T-cell (primary cell): ENCODE measurements around the gene TXNRD1. TPM values are rescaled to one million over a fixed set of nuclear protein-coding genes. Genes with fewer than 3 reads are reported as not detected.

ENCODE experiments used
- ATAC-seq, 4 experiments: fragments of 200-7000 bp in 3 of 4; fragments of 150-1000 bp in 1 of 4; cut with Tn5 transposase; replicated peaks in 1 of 4; 1 replicate in 3 of 4; 2 replicates in 1 of 4; pipeline ENCODE4 v1.10.0; 2021; ENCODE audit warnings: moderate library complexity in 3 of 4, mild to moderate bottlenecking in 2 of 4, moderate number of reproducible peaks in 1 of 4
- CTCF ChIA-PET, 2 donors: fragments of 300-600 bp; sonication (Branson Sonifier 250); formaldehyde crosslinking; loops; one replicate each; lab custom pipeline; 2022; ENCODE audit warnings: antibody characterized with exemption in 2 of 2; lab: Charles Lee
- POLR2A ChIA-PET, 2 donors: fragments of 300-600 bp; sonication (Branson Sonifier 250); formaldehyde crosslinking; loops; one replicate each; lab custom pipeline; 2022; ENCODE audit warnings: antibody characterized with exemption in 2 of 2; lab: Charles Lee
- DNase-seq, 35 experiments: peaks; one replicate each; pipeline versions ENCODE4 v3.0.0 to v3.0.0-alpha.2; 2013 to 2023
- H3K27ac ChIP-seq: one replicate; pipeline ENCODE4 v1.5.1; 2013; ENCODE audit warnings: low read length
- H3K27me3 ChIP-seq, 2 experiments: replicated peaks in 1 of 2; 1 replicate in 1 of 2; 2 replicates in 1 of 2; pipeline versions ENCODE4 v1.6.1 to v1.7.0; 2013; ENCODE audit warnings: low read length in 1 of 2, mixed read lengths in 1 of 2; ENCODE audit not compliant: control insufficient read depth in 2 of 2, insufficient read depth in 2 of 2; ENCODE audit errors: extremely low read depth in 1 of 2
- H3K36me3 ChIP-seq, 2 donors: 1 replicate in 1 of 2; 2 replicates in 1 of 2; pipeline versions ENCODE4 v1.6.1 to v1.7.0; 2013; ENCODE audit warnings: low read length in 1 of 2; ENCODE audit not compliant: control insufficient read depth in 2 of 2, insufficient read depth in 1 of 2; ENCODE audit errors: extremely low read depth in 1 of 2
- H3K4me1 ChIP-seq, 2 experiments: 1 replicate in 1 of 2; 2 replicates in 1 of 2; pipeline versions ENCODE4 v1.6.1 to v1.7.0; 2013; ENCODE audit warnings: low read length in 2 of 2, mixed read lengths in 1 of 2; ENCODE audit not compliant: insufficient read depth in 2 of 2, control insufficient read depth in 1 of 2; ENCODE audit errors: extremely low read depth in 1 of 2
- H3K4me3 ChIP-seq, 2 donors: 1 replicate in 1 of 2; 2 replicates in 1 of 2; pipeline versions ENCODE4 v1.5.1 to v1.7.0; 2013; ENCODE audit warnings: mild to moderate bottlenecking in 2 of 2, low read length in 1 of 2, moderate library complexity in 1 of 2; ENCODE audit not compliant: control insufficient read depth in 1 of 2; ENCODE audit errors: extremely low read depth in 1 of 2
- H3K9me3 ChIP-seq: 2 replicates; pipeline ENCODE4 v1.7.0; 2013
- H3K27ac Mint-ChIP-seq, 2 donors: one replicate each; pipeline ENCODE4 v1.8.0; 2020 to 2021; ENCODE audit warnings: mild to moderate bottlenecking in 2 of 2, mixed read lengths in 2 of 2
- H3K27me3 Mint-ChIP-seq, 2 donors: one replicate each; pipeline ENCODE4 v1.8.0; 2021 to 2022; ENCODE audit warnings: mixed read lengths in 2 of 2
- H3K36me3 Mint-ChIP-seq: one replicate; pipeline ENCODE4 v1.8.0; 2021; ENCODE audit warnings: mixed read lengths
- H3K4me1 Mint-ChIP-seq, 3 donors: one replicate each; pipeline ENCODE4 v1.8.0; 2020 to 2022; ENCODE audit warnings: mixed read lengths in 3 of 3, mild to moderate bottlenecking in 1 of 3
- H3K4me3 Mint-ChIP-seq, 3 donors: one replicate each; pipeline ENCODE4 v1.8.0; 2020 to 2022; ENCODE audit warnings: mild to moderate bottlenecking in 3 of 3, mixed read lengths in 3 of 3, moderate library complexity in 3 of 3
- H3K9me3 Mint-ChIP-seq, 3 donors: one replicate each; pipeline ENCODE4 v1.8.0; 2020 to 2022; ENCODE audit warnings: mixed read lengths in 3 of 3
- WGBS: methylation state at CpG from one replicate; pipeline ENCODE4 v1.1.5; 2013; ENCODE audit warnings: missing lambda C conversion rate; ENCODE audit not compliant: insufficient coverage; 5-methylcytosine and 5-hydroxymethylcytosine counted together
- total RNA-seq, 35 experiments: library from RNA in 6 of 35; stranded (reverse) in 6 of 35; fragments of 120-200 nt in 1 of 35; gene quantifications; one replicate each; pipeline versions ENCODE4 v1.2.1 to v1.2.4 and lab custom pipeline; 2013 to 2026

Gene TXNRD1
- total RNA-seq, 5 donors from 2014 or later (not counting 1 experiment from before 2014, with no cell fraction given), result 33.1 to 91.7 (median 68.9) TPM

- ATAC-seq, result no peak
- no peaks in the 10 kb centered on the region for H3K9me3 ChIP-seq
- no peaks in the 10 kb centered on the region for H3K36me3 ChIP-seq
- H3K36me3 Mint-ChIP-seq, result no peaks in the 10 kb centered on the region
- DNase-seq, result no peak
- no peaks in the 10 kb centered on the region for H3K4me1 Mint-ChIP-seq
- no peak overlapping the region for H3K4me3 ChIP-seq
- H3K9me3 Mint-ChIP-seq, result peaks cover 0 to 4% (median 0%) of the 10 kb centered on the region in 3 donors
- 90% methylated on average over 3 of the region's 5 CpGs for WGBS
- POLR2A ChIA-PET, result no interaction called here
- peaks cover 0 to 2% of the 10 kb centered on the region in 2 donors for H3K27me3 Mint-ChIP-seq
- H3K27ac ChIP-seq, result no peak overlapping the region
- no peaks in the 10 kb centered on the region for H3K4me1 ChIP-seq
- peaks cover 0 to 7% of the 10 kb centered on the region in 2 experiments for H3K27me3 ChIP-seq
- H3K27ac Mint-ChIP-seq, result no peak overlapping the region
- CTCF ChIA-PET, result no interaction called here
- no peak overlapping the region for H3K4me3 Mint-ChIP-seq
Measured at GRCh38 chr12:104180374-104180773, 35.2 kb upstream of the TXNRD1 start.

GRCh38 chr12:104181313-104181712 lies 34.3 kb upstream of the TXNRD1 start:
- H3K27me3 ChIP-seq, result peaks cover 0 to 7% of the 10 kb centered on the region in 2 experiments
- ATAC-seq, result no peak
- H3K4me1 ChIP-seq, result no peaks in the 10 kb centered on the region
- Mint-ChIP-seq H3K27ac (no peak overlapping the region), H3K4me1 (no peaks in the 10 kb centered on the region), H3K9me3 (peaks cover 0 to 4% (median 0%) of the 10 kb centered on the region in 3 donors), H3K36me3 (no peaks in the 10 kb centered on the region), H3K27me3 (peaks cover 0 to 2% of the 10 kb centered on the region in 2 donors), H3K4me3 (no peak overlapping the region)
- no peak for DNase-seq
- no peaks in the 10 kb centered on the region for H3K36me3 ChIP-seq
- WGBS, result 85% methylated on average over 4 of the region's 4 CpGs
- CTCF ChIA-PET, result no interaction called here
- H3K9me3 ChIP-seq, result no peaks in the 10 kb centered on the region
- no peak overlapping the region for H3K27ac ChIP-seq
- H3K4me3 ChIP-seq, result no peak overlapping the region
- POLR2A ChIA-PET, result no interaction called here

- ATAC-seq (no peak), DNase-seq (no peak)
- Histone ChIP-seq H3K4me1 (no peaks in the 10 kb centered on the region), H3K36me3 (no peaks in the 10 kb centered on the region), H3K27ac (no peak overlapping the region), H3K27me3 (peaks cover 0 to 7% of the 10 kb centered on the region in 2 experiments), H3K4me3 (no peak overlapping the region), H3K9me3 (no peaks in the 10 kb centered on the region)
- Mint-ChIP-seq H3K4me3 (no peak overlapping the region), H3K27me3 (peaks cover 0 to 2% of the 10 kb centered on the region in 2 donors), H3K9me3 (peaks cover 0 to 4% (median 0%) of the 10 kb centered on the region in 3 donors), H3K27ac (no peak overlapping the region), H3K36me3 (no peaks in the 10 kb centered on the region), H3K4me1 (no peaks in the 10 kb centered on the region)
- CTCF ChIA-PET, result no interaction called here
- POLR2A ChIA-PET, result no interaction called here
- 97% methylated on average over 3 of the region's 4 CpGs for WGBS
Measured at GRCh38 chr12:104182144-104182543, 33.4 kb upstream of the TXNRD1 start.

GRCh38 chr12:104182621-104183378 lies 32.8 kb upstream of the TXNRD1 start:
- H3K4me1 Mint-ChIP-seq, result no peaks in the 10 kb centered on the region
- H3K36me3 Mint-ChIP-seq, result no peaks in the 10 kb centered on the region
- H3K27me3 ChIP-seq, result peaks cover 0 to 5% of the 10 kb centered on the region in 2 experiments
- H3K27me3 Mint-ChIP-seq, result peaks cover 0 to 2% of the 10 kb centered on the region in 2 donors
- H3K9me3 ChIP-seq, result no peaks in the 10 kb centered on the region
- H3K4me3 Mint-ChIP-seq, result no peak overlapping the region
- no peak for DNase-seq
- no peaks in the 10 kb centered on the region for H3K4me1 ChIP-seq
- 82% methylated on average over 2 of the region's 5 CpGs for WGBS
- no peak overlapping the region for H3K4me3 ChIP-seq
- peaks cover 0 to 4% (median 0%) of the 10 kb centered on the region in 3 donors for H3K9me3 Mint-ChIP-seq
- ChIA-PET CTCF (interaction anchor here in 1 of 2 donors (0.6 kb wide), 1 partner anchor 152 kb away, joined by 3 read pairs; no protein-coding TSS in a partner anchor), POLR2A (no interaction called here)
- no peak overlapping the region for H3K27ac Mint-ChIP-seq
- no peaks in the 10 kb centered on the region for H3K36me3 ChIP-seq
- no peak for ATAC-seq
- H3K27ac ChIP-seq, result no peak overlapping the region

- Mint-ChIP-seq H3K27ac (no peak overlapping the region), H3K27me3 (peaks cover 0 to 2% of the 10 kb centered on the region in 2 donors), H3K9me3 (peaks cover 0 to 4% (median 0%) of the 10 kb centered on the region in 3 donors), H3K4me3 (no peak overlapping the region), H3K36me3 (no peaks in the 10 kb centered on the region), H3K4me1 (no peaks in the 10 kb centered on the region)
- Histone ChIP-seq H3K9me3 (no peaks in the 10 kb centered on the region), H3K4me3 (no peak overlapping the region), H3K27ac (no peak overlapping the region), H3K36me3 (no peaks in the 10 kb centered on the region), H3K27me3 (peaks cover 0 to 4% of the 10 kb centered on the region in 2 experiments), H3K4me1 (no peaks in the 10 kb centered on the region)
- WGBS, result 85% methylated on average over 3 of the region's 3 CpGs
- DNase-seq, result no peak
- no peak for ATAC-seq
- POLR2A ChIA-PET, result no interaction called here
- CTCF ChIA-PET, result no interaction called here
Measured at GRCh38 chr12:104183443-104183842, 32.1 kb upstream of the TXNRD1 start.

GRCh38 chr12:104187446-104188155 lies 28.0 kb upstream of the TXNRD1 start:
- CTCF ChIA-PET, result no interaction called here
- Histone ChIP-seq H3K27ac (no peak overlapping the region), H3K9me3 (no peaks in the 10 kb centered on the region), H3K27me3 (peaks cover 0 to 4% of the 10 kb centered on the region in 2 experiments), H3K4me3 (no peak overlapping the region), H3K4me1 (no peaks in the 10 kb centered on the region), H3K36me3 (no peaks in the 10 kb centered on the region)
- peaks cover 0 to 2% of the 10 kb centered on the region in 2 donors for H3K27me3 Mint-ChIP-seq
- POLR2A ChIA-PET, result no interaction called here
- H3K4me1 Mint-ChIP-seq, result no peaks in the 10 kb centered on the region
- H3K27ac Mint-ChIP-seq, result no peak overlapping the region
- ATAC-seq (no peak), DNase-seq (no peak)
- H3K36me3 Mint-ChIP-seq, result no peaks in the 10 kb centered on the region
- 96% methylated on average over 14 of the region's 18 CpGs for WGBS
- peaks cover 0 to 4% (median 0%) of the 10 kb centered on the region in 3 donors for H3K9me3 Mint-ChIP-seq
- H3K4me3 Mint-ChIP-seq, result no peak overlapping the region
